GM10266 (cell line): ENCODE measurements around the gene DLGAP1.
"Not testable (repeated sequence)": the region's sequence is repeated elsewhere in the genome, so short reads cannot be mapped to it uniquely, and the experiment has no call there.

ENCODE experiments used
- DNase-seq: peaks from one replicate; pipeline ENCODE4 v3.0.0; 2012; ENCODE audit errors: extremely low spot score
- TF ChIP-seq, protein P1 (sequence below): IDR thresholded peaks from 2 replicates; pipeline ENCODE4 v1.5.1; 2012; ENCODE audit warnings: mild to moderate bottlenecking, low read depth; ENCODE audit not compliant: control insufficient read depth, insufficient read depth; ENCODE audit errors: missing control alignments

Gene DLGAP1

DNA sequence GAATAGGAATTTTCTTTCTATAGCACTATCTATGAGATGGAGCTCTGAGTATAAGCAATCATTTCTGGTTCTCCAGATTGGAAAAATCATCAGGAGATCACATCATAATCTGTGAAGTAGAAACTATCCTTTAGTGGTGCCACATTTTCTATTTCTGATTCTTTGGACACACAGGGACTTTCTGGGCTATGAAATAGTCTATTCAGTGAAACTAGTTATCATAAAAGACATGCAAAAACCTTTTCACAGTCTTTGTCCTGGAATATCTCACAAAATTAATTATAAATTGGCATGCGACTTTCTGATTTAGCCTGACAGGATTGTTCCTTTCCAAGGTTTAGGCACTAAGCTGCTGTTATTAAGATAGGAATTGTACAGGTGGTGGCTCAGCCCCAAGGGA is 428.6 kb downstream of the DLGAP1 start:
- TF ChIP-seq, protein P1, sequence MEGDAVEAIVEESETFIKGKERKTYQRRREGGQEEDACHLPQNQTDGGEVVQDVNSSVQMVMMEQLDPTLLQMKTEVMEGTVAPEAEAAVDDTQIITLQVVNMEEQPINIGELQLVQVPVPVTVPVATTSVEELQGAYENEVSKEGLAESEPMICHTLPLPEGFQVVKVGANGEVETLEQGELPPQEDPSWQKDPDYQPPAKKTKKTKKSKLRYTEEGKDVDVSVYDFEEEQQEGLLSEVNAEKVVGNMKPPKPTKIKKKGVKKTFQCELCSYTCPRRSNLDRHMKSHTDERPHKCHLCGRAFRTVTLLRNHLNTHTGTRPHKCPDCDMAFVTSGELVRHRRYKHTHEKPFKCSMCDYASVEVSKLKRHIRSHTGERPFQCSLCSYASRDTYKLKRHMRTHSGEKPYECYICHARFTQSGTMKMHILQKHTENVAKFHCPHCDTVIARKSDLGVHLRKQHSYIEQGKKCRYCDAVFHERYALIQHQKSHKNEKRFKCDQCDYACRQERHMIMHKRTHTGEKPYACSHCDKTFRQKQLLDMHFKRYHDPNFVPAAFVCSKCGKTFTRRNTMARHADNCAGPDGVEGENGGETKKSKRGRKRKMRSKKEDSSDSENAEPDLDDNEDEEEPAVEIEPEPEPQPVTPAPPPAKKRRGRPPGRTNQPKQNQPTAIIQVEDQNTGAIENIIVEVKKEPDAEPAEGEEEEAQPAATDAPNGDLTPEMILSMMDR, result no peak
- no peak for DNase-seq

DNA sequence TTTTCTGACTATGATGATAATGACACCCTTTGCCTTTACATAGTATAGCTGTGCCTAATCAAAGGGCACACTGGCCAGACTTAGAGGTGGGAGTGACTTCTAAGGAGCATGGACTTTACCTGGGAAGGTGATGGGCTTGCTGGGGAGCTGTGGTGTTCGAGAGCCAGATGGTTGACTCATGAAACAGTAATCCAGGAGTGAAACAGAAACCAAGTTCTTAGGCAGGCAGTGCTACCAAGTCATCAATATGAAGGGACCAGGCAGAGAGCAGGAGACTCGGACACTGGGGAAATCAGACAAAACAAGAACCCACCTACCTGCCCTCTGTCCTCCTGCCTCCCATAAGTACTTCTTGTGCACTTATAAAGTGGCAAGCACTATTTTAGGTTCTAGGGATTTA is 430.4 kb downstream of the DLGAP1 start:
- DNase-seq, result no peak
- TF ChIP-seq, protein P1, result no peak

DNA sequence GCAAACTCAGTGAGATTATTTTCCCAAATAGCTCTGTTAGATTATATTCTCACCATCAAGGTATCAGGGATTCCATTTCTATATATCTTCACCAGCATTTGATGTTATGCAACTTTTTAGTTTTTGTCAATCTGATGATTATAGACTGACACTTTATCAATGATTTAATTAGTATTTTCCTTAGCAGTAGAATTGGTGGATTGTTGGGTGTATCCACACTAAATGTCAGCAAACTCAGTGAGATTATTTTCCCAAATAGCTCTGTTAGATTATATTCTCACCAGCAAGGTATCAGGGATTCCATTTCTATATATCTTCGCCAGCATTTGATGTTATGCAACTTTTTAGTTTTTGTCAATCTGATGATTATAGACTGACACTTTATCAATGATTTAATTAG is 432.4 kb downstream of the DLGAP1 start:
- not testable (repeated sequence) for DNase-seq

DNA sequence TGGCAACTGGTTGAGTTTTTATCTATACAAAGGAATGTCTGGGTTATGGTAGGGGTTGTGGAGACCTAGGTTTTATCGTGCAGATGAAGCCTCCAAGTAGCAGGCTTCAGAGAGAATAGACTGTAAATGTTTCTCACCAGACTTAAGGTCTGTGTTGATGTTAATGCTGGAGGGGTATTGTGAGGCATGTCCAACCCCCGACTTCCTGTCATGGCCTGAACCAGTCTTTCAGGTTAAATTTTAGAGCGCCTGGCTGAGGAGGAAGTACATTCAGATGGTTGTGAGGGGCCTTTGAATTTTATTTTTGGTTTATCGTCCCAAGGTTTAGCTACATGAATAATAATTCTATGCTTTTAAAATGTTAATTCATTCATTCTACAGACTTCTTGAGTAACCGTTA is 435.1 kb downstream of the DLGAP1 start:
- no peak for DNase-seq

DNA sequence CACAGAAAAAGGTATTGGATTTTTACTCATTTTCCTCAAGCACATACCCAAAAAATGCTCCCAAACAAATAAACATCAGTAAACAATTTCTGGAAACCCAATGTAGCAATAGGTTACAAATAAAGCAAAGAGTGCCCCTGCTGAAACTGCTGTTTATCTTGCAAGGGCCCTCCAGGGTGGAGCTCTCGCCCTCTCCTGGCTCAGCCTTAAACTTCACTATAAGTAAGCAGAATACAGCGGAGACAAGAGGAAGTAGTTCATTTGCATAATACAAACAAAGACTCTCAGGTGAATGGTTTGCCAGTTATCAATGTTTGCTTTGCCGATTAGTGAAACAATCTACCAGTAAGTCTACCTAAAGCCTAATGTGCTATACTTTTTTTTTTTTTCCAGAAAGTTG is 437.6 kb downstream of the DLGAP1 start:
- TF ChIP-seq, protein P1, result peak; percentile 1
- DNase-seq, result no peak

More for the DNA sequence above, 435.1 kb downstream of the DLGAP1 start:
- TF ChIP-seq, protein P1, result no peak

DNA sequence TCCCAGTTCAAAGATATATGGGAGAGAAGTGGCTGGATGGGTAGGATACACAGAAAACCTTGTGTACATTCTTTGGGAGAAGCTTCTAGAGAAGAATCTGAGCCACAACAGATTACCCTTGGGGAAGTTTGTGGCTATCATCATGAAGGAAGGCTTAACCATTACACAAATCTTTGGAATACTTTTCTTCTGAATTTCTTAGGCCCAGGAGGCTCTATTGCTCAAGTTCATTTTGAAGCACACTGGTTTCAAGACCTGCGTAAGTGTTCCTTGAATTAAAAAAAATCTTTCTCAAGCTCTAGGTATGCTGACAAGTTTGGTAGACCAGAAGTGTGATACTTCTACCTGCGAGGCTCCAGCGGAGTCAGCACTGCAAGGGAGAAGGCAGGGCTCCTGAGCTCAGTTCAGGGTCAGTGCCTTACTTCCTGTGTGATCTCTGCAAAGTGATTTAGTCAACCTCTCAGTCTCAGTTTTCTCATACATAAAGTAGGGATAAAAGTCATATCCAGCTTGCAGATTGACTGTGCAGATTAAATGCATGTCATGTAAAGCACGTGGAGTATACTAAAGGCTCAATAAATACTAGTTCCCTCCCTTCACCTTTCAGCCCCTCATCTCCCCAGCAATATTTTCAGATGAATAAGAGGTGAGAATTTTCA is 438.6 kb downstream of the DLGAP1 start:
- DNase-seq, result no peak
- TF ChIP-seq, protein P1, result no peak

DNA sequence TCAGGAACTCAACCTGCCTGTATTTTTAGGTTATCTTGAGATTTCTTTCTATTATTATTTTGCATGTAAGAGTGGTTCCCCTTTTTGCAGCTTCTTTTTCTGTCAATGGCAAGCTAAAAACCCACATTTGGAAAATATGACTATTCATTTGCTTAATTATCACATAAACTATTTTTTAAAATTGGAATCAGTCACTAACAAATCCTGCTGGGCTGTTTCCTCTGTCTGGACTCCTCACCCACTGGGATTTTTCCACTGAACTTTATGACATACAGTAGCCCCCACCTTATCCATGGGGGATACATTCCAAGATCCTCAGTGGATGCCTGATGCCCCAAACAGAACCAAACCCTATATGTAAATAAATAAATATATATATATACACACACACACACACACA is 447.3 kb downstream of the DLGAP1 start:
- TF ChIP-seq, protein P1, result no peak
- DNase-seq, result no peak
